Parathyroid adenoma (tissue), 2 donors: ENCODE results near the gene CFH.
"Not testable (repeated sequence)": the region's sequence is repeated elsewhere in the genome, so short reads cannot be mapped to it uniquely, and the experiment has no call there.

Experiments used
- H2AFZ ChIP-seq: fragments of 300-600 bp; sonication (generic); one replicate; pipeline ENCODE4 v1.7.0; 2017; ENCODE audit warnings: antibody characterized with exemption, mild to moderate bottlenecking
- H3K27ac ChIP-seq: fragments of 300-600 bp; sonication (generic); one replicate; pipeline ENCODE4 v1.7.0; 2017
- H3K27me3 ChIP-seq: fragments of 300-600 bp; sonication (generic); one replicate; pipeline ENCODE4 v1.7.0; 2017; ENCODE audit warnings: low read length; ENCODE audit not compliant: control insufficient read depth, insufficient read depth
- H3K36me3 ChIP-seq: fragments of 300-600 bp; sonication (generic); one replicate; pipeline ENCODE4 v1.7.0; 2017; ENCODE audit warnings: low read length; ENCODE audit not compliant: control insufficient read depth, insufficient read depth
- H3K4me1 ChIP-seq: fragments of 300-600 bp; sonication (generic); one replicate; pipeline ENCODE4 v1.7.0; 2017; ENCODE audit warnings: control low read depth
- H3K4me2 ChIP-seq: fragments of 300-600 bp; sonication (generic); one replicate; pipeline ENCODE4 v1.7.0; 2017; ENCODE audit warnings: low read length
- H3K4me3 ChIP-seq: fragments of 300-600 bp; sonication (generic); one replicate; pipeline ENCODE4 v1.7.0; 2017; ENCODE audit warnings: low read depth, low read length
- H3K79me2 ChIP-seq: fragments of 300-600 bp; sonication (generic); one replicate; pipeline ENCODE4 v1.7.0; 2017; ENCODE audit warnings: control low read depth
- H3K9ac ChIP-seq: fragments of 300-600 bp; sonication (generic); one replicate; pipeline ENCODE4 v1.7.0; 2017; ENCODE audit warnings: mild to moderate bottlenecking
- H3K9me3 ChIP-seq: fragments of 300-600 bp; sonication (generic); one replicate; pipeline ENCODE4 v1.7.0; 2017; ENCODE audit warnings: low read length; ENCODE audit not compliant: control insufficient read depth
- TF ChIP-seq, protein P1 (sequence below): fragments of 300-600 bp; sonication (generic); IDR thresholded peaks from one replicate; pipeline ENCODE4 v1.7.0; 2017; ENCODE audit warnings: antibody characterized with exemption, mild to moderate bottlenecking
- donor health status: primary hyperparathyroidism.

CFH gene

DNA sequence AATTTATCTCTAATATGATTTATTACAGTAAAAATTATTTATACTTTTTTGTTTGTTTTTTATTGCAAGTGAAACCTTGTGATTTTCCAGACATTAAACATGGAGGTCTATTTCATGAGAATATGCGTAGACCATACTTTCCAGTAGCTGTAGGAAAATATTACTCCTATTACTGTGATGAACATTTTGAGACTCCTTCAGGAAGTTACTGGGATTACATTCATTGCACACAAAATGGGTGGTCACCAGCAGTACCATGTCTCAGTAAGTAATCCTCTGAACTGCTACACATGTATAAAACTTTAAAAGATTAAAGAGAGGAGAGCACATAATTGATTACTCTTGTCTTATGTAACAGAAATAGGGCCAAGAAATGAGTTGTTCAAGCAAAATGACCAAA, 127.2 kb downstream of the CFH start:
- Histone ChIP-seq H3K9ac (no peak overlapping the region), H3K27me3 (no peaks in the 10 kb centered on the region), H3K9me3 (no peaks in the 10 kb centered on the region), H3K4me1 (no peaks in the 10 kb centered on the region), H3K4me3 (no peak overlapping the region), H3K27ac (no peak overlapping the region), H3K36me3 (no peaks in the 10 kb centered on the region), H3K4me2 (no peak overlapping the region), H2AFZ (no peak overlapping the region), H3K79me2 (no peaks in the 10 kb centered on the region)
- TF ChIP-seq, protein P1, sequence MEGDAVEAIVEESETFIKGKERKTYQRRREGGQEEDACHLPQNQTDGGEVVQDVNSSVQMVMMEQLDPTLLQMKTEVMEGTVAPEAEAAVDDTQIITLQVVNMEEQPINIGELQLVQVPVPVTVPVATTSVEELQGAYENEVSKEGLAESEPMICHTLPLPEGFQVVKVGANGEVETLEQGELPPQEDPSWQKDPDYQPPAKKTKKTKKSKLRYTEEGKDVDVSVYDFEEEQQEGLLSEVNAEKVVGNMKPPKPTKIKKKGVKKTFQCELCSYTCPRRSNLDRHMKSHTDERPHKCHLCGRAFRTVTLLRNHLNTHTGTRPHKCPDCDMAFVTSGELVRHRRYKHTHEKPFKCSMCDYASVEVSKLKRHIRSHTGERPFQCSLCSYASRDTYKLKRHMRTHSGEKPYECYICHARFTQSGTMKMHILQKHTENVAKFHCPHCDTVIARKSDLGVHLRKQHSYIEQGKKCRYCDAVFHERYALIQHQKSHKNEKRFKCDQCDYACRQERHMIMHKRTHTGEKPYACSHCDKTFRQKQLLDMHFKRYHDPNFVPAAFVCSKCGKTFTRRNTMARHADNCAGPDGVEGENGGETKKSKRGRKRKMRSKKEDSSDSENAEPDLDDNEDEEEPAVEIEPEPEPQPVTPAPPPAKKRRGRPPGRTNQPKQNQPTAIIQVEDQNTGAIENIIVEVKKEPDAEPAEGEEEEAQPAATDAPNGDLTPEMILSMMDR, result no peak

DNA sequence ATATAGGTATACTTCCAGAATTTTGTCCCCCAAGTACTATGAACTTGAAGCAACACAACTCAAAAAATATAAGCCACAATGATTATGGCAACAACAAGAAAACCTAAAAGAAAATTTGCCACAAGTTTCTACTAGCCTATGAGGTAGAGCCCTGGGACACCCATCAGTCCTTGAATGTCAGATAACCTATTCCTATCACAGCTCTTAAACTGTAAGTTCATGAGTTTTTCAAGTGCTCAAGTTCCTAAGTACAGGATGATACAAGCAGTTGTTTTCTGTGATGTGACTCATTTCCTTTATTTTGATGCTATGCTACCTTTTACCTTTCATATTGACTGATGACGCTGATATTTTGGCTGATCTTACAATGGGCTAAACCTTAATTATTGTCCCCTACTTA, 139.4 kb downstream of the CFH start:
- H2AFZ ChIP-seq, H3K27ac ChIP-seq, H3K4me1 ChIP-seq, H3K79me2 ChIP-seq, H3K27me3 ChIP-seq, H3K9ac ChIP-seq, H3K4me2 ChIP-seq, H3K36me3 ChIP-seq, H3K4me3 ChIP-seq, H3K9me3 ChIP-seq: not testable (repeated sequence)

DNA sequence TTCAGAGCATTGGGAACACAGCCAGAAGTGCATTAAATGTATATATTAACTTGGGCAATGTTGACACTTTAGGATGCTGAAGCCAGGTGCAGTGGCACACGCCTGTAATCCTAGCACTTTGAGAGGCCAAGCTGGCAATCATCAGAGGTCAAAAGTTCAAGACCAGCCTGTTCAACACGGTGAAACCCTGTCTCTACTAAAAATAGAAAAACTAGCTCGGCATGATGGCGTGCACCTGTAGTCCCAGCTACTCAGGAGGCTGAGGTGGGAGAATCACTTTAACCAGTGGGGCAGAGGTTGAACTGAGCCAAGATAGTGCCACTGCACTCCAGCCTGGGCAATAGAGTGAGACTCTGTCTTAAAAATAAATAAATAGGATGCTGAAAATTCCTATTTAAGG, 142.3 kb downstream of the CFH start:
- H3K27me3 ChIP-seq, H3K36me3 ChIP-seq, H3K9ac ChIP-seq, H3K4me2 ChIP-seq, H3K9me3 ChIP-seq, H3K79me2 ChIP-seq, H2AFZ ChIP-seq, H3K27ac ChIP-seq, H3K4me3 ChIP-seq, H3K4me1 ChIP-seq: not testable (repeated sequence)
